Stomach (tissue), 4 donors: ENCODE data around the gene TMCC1.

Experiments
- CTCF ChIP-seq, 7 experiments: fragments of 450-650 bp in 4 of 7; fragments of 200-600 bp in 3 of 7; sonication (generic) in 3 of 7; IDR thresholded peaks; one replicate each; pipeline ENCODE4 v1.5.1; 2016 to 2019; ENCODE audit warnings: antibody characterized with exemption in 7 of 7, control low read depth in 2 of 7, mild to moderate bottlenecking in 1 of 7
- POLR2A ChIP-seq, 4 donors: fragments of 450-650 bp; IDR thresholded peaks; one replicate each; pipeline ENCODE4 v1.6.1; 2016; ENCODE audit warnings: antibody characterized with exemption in 4 of 4, control low read depth in 2 of 4, mild to moderate bottlenecking in 1 of 4, moderate library complexity in 1 of 4

GRCh38 chr3:129741794-129742193, 151.7 kb downstream of the TMCC1 start:
- TF ChIP-seq CTCF (IDR thresholded peaks at IDR 0.05) (no peak), POLR2A (IDR thresholded peaks at IDR 0.05) (no peak)
